GM18868 (cell line): ENCODE measurements around the gene BAZ1B.
"Not testable (repeated sequence)": the region's sequence is repeated elsewhere in the genome, so short reads cannot be mapped to it uniquely, and the experiment has no call there.

Source experiments
- ATAC-seq: cut with Tn5 transposase; IDR thresholded peaks from one replicate; pipeline ENCODE4 v1.9.1; 2021; ENCODE audit warnings: mild to moderate bottlenecking, moderate library complexity; ENCODE audit not compliant: unreplicated experiment

Gene BAZ1B

GRCh38 chr7:73430540-73430939 is 91.6 kb downstream of the BAZ1B start:
- not testable (repeated sequence) for ATAC-seq

GRCh38 chr7:73429622-73430505 is 92.2 kb downstream of the BAZ1B start:
- no peak for ATAC-seq

GRCh38 chr7:73429215-73429614 is 92.9 kb downstream of the BAZ1B start:
- no peak for ATAC-seq

GRCh38 chr7:73427902-73428787 is 93.9 kb downstream of the BAZ1B start:
- no peak for ATAC-seq

- no peak for ATAC-seq
These were observed 96.1 kb downstream of the BAZ1B start for GRCh38 chr7:73426016-73426415.

DNA sequence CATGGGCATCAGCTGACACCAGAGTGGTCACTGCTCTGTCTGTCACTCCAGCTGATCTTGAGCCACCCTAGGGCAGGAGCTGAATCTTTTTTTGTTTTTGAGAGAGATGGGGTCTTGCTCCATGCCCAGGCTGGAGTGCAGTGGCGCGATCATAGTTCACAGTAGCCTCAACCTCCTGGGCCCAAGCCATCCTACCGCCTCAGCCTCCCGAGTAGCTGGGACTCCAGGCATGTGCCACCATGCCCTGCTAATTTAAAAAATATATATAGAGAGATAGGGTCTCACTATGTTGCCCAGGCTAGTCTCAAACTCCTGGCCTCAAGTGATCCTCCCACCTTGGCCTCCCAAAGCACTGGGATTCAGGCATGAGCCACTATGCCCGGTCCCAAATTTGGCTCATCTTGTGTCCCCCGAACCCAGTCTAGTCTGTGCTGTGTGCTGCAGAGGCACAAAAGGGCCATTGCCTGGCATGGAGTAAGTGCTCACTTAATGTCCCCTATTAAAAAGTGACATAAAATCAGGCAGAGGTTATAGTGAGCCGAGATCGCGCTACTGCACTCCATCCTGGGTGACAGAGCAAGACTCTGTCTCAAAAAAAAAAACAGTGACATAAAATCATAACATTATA is 96.6 kb downstream of the BAZ1B start:
- ATAC-seq = no peak

DNA sequence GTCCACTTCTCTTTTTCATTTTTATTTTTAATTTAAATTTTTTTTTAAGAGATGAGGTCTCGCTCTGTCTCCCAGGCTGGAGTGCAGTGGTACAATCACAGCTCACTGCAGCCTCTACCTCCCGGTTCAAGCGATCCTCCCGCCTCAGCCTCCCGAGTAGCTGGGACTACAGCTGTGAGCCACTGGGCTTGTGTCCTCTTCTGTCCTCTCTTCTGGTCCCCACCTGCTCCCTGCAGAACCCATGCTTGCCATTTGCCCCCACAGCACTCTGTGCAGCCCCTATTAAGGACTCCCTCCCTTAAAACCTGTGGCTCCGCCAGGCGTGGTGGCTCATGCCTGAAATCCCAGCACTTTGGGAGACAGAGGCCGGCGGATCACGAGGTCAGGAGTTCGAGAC is 97.6 kb downstream of the BAZ1B start:
- no peak for ATAC-seq

DNA sequence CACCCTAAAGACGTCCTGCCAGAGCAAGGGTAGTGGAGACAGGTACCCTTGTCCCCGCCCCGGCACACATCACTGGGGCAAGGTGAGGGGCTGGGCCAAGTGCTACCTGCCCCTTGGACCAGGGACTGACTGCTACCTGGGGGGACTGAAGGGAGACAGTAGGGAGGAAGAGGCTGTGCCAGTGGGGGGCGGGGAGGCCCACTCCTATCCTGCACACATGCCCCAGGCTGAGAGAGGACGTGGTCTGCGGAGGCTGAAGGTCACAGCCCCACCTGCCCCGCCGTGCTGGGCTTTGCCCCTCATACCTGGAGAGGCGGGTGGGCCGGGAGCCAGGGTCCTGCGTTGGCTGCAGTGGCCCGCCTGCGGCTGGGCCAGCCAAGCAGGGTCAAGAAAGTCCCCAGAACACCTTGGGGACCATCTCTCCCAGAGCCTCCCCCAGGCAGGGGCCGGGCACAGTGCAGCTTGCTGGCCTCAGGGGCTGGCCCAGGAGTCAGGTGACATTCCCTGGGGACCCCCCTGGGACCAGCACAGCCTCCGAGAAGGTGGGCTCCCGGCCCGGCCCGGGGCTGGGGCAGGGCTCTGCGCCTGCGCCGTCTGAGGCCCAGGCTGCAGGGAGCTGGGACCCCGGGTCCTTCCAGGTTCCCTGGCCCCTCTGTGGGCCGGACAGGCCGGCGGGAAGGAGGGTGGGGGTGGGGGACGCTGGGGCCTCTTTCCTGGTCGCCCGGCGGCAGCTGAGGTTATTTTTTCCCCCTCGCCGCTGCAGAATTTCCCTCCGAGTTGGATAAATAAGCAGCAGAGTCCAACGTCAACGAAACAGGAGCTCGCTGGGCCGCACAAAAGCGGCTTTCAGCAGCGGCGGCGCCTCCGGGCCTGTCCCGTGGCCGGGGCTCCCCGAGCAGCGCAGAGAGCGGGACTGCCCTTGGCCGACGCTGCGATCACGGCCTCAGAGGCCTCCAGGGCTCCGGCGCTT is 98.3 kb downstream of the BAZ1B start:
- ATAC-seq = peak; percentile 69

GRCh38 chr7:73420610-73421009 is 101.5 kb downstream of the BAZ1B start:
- ATAC-seq = not testable (repeated sequence)

DNA sequence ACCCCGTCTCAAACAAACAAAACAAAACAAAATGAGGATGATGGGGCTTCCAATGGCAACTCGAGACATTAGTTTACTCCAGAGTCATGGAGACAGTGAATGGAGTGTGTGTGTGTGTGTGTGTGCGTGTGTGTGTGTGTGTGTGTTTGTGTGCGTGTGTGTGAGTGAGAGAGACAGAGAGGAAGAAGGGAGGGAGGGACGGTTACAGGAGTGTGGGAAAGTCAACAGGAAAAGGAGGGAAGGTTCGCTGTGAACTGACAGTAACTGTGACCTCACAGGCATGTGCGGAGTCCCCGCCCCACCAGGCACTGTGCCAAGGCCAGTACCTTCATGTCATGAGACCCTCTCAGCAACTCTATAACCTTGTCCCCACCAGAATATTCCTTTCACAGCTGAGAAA is 102.1 kb downstream of the BAZ1B start:
- not testable (repeated sequence) for ATAC-seq

DNA sequence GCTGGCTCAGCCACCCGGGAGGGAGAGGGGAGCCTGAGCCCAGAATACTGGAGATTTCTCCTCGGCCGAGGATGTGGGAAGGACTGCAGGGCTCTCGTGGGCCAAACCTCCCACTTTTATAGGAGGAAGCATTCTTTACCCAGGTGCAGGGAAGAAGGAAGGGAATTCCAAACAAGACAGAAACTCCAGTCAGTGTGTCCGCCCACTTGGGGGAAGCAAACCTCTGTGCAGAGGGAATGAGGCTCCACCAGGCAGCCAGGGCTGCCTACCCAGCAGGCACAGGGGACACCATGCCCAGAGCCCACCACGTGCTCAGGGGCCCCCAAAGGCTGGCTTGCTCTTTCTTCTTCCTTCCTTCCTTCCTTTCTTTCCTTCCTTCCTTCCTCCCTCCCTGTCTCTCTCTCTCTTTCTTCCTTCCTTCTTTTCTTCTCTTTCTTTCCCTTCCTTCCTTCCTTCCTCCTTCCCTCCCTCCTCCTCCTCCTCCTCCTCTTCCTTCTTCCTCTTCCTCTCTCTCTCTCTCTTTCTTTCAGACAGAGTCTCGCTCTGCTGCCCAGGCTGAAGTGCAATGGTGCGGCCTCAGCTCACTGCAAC is 103.9 kb downstream of the BAZ1B start:
- ATAC-seq = no peak

- not testable (repeated sequence) for ATAC-seq
These were observed 111.5 kb downstream of the BAZ1B start for GRCh38 chr7:73410541-73411131.

DNA sequence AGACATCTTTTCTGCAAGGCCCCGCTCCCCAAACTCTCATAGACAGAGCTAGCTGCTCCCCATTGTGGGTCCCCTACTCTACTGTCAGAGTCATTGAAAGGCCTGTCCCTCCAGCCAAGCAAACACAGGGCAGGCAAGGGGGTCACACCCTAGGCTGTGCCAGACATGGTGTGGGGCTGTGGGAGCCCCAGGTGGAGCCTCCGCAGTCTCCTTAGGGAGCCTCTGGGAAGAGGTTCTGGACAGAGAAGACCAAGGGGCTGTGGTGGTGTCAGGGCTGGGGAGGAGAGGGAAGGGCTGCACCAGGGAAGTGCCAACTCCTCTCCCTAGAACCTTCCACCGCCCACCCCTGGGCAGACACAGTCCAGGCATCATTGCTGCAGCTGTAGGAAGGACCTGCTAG is 117.2 kb downstream of the BAZ1B start:
- not testable (repeated sequence) for ATAC-seq

DNA sequence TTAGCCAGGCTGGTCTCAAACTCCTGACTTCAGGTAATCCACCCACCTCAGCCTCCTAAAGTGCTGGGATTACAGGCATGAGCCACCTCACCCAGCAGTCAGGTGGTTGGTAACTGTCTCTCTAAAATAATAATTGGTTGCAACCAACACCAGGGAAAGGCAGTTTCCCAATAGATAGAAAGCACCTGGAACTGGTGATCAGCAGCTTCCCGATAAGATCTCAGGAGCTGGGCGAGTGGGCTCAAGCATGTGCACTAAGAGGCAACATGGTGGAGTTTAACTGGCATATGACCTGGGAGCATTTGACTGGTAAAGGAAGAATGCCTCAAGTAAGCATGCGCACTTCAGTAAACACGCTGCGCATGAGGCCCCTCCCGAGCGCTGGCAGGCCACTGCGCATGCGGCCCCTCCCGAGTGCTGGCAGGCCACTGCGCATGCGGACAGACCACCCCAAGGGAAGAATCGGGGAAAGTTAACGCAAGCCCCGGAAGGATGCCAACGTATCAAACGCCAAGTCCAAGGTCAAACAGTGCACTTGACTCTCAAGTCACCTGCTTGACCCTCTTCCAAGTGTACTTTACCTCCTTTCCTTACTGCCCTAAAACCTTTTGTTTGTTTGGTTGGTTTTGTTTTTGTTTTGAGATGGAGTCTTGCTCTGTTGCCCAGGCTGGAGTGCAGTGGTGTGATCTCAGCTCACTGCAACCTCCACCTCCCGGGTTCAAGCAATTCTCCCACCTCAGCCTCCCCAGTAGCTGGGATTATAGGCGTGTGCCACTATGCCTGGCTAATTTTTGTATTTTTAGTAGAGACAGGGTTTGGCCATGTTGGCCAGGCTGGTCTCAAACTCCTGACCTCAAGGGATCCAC is 122.7 kb downstream of the BAZ1B start:
- ATAC-seq = peak; percentile 46

- ATAC-seq = no peak
These were observed 124.4 kb downstream of the BAZ1B start for GRCh38 chr7:73397521-73398281.

GRCh38 chr7:73395538-73396503 is 126.3 kb downstream of the BAZ1B start:
- no peak for ATAC-seq

- no peak for ATAC-seq
These were observed 127.7 kb downstream of the BAZ1B start for GRCh38 chr7:73394422-73394821.
